Fibroblast of mammary gland (primary cell): Measurements from ENCODE around the gene IGHMBP2.

ENCODE experiments used
- DNase-seq: peaks from one replicate; pipeline ENCODE4 v3.0.0-alpha.2; 2010; ENCODE audit warnings: low read depth
- H3K4me3 ChIP-seq: 2 replicates; pipeline ENCODE4 v1.5.1; 2011; ENCODE audit warnings: low read depth, mild to moderate bottlenecking, low read length, moderate library complexity; ENCODE audit not compliant: control insufficient read depth
- CTCF ChIP-seq: conservative IDR thresholded peaks from 2 replicates; pipeline ENCODE4 v1.5.1; 2011; ENCODE audit warnings: low read depth, low read length, inconsistent platforms; ENCODE audit not compliant: control insufficient read depth, insufficient read depth

Gene IGHMBP2

GRCh38 chr11:68942751-68943271 is 39.1 kb downstream of the IGHMBP2 start:
- no peak for TF ChIP-seq CTCF
- DNase-seq = no peak
- no peak overlapping the region for H3K4me3 ChIP-seq

- no peak overlapping the region for H3K4me3 ChIP-seq
- DNase-seq = peak; percentile 82
- no peak for TF ChIP-seq CTCF
Observed at GRCh38 chr11:68946416-68947090, 42.9 kb downstream of the IGHMBP2 start.

- no peak for TF ChIP-seq CTCF
- DNase-seq = no peak
- H3K4me3 ChIP-seq = no peak overlapping the region
Observed at GRCh38 chr11:68947151-68947550, 43.5 kb downstream of the IGHMBP2 start.

GRCh38 chr11:68948496-68948895 is 44.8 kb downstream of the IGHMBP2 start:
- DNase-seq = no peak
- H3K4me3 ChIP-seq = no peak overlapping the region
- TF ChIP-seq CTCF = no peak

GRCh38 chr11:68948935-68949334 is 45.2 kb downstream of the IGHMBP2 start:
- no peak for DNase-seq
- no peak for TF ChIP-seq CTCF
- no peak overlapping the region for H3K4me3 ChIP-seq

GRCh38 chr11:68950270-68950669 is 46.6 kb downstream of the IGHMBP2 start:
- DNase-seq = peak; percentile 17
- no peak overlapping the region for H3K4me3 ChIP-seq
- peak; percentile 31 for TF ChIP-seq CTCF
